NCI-H2107 treated with DMSO at 0.1 percent for 48 hours (cell line): Measurements from ENCODE around the gene FAH.
"Not testable (repeated sequence)": the region's sequence is repeated elsewhere in the genome, so short reads cannot be mapped to it uniquely, and the experiment has no call there.

Experiments
- DNase-seq: peaks from one replicate; lab custom pipeline; 2025; ENCODE audit not compliant: unreplicated experiment; lab: John Stamatoyannopoulos, UW

The FAH gene

DNA sequence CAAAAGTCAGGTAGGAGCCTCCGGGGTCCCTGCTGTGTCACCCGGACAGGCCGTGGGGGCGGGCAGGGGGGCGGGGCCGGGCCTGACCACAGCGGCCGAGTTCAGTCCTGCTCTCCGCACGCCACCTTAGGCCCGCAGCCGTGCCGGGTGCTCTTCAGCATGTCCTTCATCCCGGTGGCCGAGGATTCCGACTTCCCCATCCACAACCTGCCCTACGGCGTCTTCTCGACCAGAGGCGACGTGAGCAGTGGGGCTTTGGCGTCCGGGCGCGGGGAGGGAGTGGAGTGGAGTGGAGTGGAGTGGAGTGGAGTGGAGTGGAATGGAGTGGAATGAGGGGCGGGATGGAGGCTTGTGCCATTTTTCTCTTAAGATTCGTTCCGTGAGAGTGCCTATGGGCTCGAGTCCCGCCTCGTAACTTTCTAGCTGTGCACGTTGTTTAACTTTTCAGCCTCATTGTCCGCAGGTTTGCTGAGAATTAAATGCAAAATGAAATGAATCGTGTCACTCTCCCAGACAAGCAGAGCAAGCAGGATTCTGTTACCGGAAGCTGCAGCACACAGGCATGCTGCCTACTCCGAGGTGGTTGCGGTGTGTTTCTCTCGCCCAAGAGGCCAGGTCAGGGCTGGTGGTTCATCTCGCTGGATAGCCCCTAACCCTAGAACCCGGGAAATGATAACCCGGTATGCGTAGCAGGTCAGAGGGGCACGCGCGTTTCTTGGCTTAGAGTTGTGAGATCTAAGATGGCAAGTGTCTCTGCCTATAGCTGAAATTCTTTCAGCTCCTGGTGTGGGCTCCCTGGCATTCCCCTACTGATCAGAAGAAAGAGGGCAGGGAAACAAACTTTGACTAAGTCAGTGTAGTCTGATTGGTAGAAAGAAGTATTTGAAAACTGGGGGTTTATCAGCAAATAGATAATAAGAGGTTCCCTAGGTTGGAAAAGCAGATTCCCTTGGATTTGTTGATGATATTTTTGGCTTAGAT, at the start of gene FAH:
FAH (plus strand) TSS at position 104 of the 981 bp plus-strand sequence; CDS start at position 160, 56 bp downstream.
- DNase-seq, result no peak

DNA sequence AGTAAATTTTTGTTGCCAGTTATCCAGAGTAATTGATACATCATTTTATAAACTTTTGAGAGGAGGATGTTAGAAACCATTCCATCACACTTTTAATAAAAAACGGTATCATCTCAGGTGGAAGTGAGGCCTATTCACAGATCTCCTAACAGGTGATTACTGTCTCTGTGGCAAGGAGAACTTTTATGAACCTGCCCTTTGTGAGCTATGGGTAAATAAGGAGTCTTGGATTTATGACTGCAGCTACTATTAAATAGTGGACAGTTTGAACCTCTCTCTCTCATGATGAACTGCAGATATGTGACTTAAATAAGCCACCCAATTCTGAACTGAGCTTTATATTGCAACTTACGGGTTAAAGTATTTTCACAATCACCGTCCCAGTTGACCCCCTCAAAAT, 47.6 kb upstream of the FAH start:
- no peak for DNase-seq

DNA sequence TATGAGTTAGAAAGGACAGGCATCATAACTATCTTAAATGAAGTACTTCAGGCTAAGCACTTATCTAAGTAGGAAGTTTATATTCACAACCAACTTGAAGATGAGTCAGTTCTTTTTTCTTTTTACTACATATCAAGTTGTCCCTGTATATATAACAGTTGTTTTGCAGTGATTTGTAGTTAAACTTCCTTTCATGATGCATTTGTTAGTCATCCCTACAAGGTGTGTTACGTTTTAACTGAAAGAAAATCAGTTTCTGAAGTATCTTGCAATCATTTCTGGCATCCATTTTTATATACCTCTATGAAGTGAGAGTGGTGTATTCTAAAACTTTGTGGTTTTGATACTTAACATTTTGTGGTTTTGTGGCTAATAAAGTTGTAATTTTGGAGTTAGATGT, 47.2 kb upstream of the FAH start:
- DNase-seq, result no peak

DNA sequence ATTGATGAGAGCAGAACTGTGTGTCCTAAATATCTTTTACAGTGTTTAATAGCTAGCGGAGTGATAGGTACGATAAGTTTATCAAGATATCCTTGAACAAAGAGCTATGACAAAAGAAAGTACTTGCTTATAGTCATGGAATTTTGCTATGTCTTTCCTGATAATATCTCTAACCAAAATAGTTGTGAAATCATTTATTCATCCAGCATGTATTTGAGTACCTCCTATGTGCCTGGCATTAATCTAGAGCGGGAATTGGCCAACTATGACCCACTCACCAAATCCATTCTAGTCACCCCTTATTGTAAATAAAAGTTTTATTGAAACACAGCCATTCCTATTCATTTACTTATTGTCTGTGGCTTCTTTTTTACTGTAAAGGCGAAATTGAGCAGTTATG, 46.7 kb upstream of the FAH start:
- DNase-seq, result no peak

DNA sequence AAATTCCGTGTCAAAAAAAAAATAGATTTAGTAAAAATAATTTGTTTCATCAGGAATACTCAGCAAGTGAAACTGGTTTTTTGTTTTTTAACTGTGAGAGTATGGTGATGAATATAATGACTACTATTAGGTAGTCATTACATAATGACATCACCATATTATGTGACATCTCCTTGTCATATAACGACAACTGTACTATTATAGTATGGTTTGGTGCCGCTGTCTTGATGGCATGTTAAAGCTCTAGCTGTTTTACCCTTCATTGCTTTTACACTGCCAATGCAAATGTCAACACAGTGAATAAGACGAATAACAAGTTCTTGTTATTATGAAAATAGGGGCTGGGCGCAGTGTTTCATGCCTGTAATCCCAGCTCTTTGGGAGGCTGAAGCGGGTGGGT, 45.6 kb upstream of the FAH start:
- no peak for DNase-seq

DNA sequence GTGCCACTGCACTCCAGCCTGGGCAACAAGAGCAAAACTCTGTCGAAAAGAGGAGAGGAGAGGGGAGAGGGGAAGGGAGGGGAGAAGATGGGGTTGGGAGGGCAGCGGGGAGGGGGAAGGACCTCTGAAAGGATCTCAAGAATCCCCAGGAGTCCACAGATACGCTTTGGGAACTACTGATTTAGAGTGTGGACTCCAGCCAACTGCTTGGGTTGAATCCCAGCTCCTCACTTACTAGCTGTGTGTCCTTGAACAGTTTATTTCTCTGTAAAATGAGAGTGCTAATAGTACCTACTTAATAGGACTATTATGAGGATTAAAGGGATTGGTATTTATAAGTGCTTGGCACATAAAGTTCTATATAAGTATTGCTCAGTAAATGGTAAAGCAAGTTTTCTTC, 45.0 kb upstream of the FAH start:
- DNase-seq, result no peak

DNA sequence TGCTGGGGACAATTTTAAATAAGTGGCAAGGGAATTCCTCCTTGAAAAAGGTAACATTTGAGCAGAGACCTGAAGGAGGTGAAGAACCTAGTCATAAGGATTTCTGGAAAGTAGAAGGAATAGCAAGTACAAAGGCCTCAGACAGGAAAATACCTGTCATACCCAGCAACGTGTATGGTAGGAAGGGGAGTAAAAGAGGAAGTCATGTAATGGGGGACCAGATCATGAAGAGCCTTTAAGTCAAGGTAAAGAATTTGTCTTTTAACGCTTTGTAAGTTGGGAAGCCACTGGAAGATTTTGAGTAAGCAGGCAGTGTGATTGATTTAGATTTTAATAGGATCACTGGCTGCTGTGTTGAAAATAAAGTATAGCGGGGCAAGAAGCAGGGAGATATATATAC, 43.4 kb upstream of the FAH start:
- DNase-seq, result no peak

DNA sequence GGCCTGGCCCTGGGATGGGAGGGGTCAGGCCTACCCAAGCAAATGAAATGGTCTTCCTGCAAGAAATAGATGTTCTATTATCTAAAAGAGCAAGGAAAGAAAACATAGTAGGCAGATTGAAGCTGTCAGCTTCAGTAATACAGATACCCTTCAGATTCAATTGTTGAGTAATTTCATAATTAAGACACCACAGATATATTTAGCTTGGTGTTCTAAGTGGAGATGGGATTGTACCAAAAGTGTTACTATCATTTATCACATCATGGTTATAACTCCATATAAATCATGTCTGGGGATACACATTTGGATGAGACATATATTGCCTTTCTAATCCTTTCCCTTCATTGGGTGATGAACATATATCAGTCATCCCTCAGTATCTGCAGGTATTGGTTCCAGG, 41.9 kb upstream of the FAH start:
- DNase-seq, result no peak

DNA sequence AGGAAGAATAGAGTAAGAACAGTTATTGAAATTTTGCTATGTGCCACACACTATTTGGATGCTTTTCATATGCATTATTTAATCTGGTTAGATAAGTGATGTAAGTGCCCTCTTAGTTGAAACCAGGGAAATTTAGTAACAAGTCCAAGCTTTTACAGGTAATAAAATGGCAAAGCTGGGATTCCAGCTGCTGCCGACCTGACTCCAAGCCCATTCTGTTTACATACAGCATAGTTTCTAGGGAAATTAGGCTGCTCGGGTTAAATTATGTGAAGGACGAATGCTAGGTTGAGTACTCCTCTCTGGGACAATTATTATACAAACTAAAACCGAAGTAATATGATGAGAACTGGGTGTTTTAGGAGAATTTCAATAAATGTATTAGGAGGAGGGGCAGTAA, 38.7 kb upstream of the FAH start:
- no peak for DNase-seq

DNA sequence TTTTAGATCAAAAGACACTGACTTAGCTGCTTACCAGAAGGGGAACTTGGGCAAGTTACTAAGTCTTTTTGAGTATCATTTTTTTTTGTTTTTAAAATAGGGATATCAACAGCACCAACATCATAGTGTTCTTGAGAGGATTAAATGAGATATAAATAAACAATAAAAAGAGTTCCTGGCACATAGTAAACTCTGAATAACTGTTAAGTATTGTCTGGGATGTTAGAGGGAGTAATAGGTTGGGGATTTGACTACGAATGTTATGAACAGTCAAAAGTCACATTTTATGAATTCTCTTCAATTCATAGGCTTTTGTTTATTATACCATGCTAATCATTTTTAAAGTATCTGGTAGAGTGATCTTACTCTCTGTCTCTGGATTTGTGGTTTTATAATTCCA, 37.8 kb upstream of the FAH start:
- no peak for DNase-seq

DNA sequence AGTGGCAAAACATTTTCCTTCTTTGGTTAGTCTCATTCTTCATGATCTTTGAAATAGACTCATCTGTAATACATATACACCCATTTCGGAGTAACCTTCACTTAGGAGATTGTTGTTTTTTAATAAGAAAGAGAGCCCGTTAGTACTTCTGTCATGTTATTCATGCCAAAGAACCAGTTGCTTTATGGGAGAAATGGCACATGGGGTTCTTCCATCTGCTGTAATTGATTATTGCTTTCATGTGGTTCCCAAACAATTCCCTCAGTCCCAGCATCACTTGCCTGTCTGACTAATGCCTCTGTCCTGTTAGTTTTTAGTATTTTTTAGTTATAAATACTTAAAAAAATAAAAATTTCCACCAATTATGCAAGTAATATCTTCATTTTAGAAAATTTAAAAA, 33.8 kb upstream of the FAH start:
- DNase-seq, result no peak

DNA sequence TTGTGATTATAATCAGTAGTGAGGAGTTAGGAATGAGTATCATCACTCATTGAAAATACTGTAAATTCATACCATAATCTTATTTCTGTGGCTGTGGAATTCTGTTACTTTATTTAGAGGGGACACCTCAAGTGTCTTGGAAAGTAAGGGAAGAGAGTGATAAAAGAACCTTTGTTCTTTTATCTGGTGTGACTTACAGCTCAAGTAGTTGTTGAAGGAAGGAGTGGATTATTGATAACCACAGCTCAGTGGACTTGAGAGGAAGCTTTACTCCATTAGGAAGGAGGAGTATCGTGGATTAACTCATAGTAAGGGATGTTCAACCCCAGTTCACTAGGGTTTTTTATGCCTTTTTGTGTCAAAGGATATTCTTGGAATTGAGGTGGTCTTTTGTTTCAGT, 32.2 kb upstream of the FAH start:
- DNase-seq, result no peak

DNA sequence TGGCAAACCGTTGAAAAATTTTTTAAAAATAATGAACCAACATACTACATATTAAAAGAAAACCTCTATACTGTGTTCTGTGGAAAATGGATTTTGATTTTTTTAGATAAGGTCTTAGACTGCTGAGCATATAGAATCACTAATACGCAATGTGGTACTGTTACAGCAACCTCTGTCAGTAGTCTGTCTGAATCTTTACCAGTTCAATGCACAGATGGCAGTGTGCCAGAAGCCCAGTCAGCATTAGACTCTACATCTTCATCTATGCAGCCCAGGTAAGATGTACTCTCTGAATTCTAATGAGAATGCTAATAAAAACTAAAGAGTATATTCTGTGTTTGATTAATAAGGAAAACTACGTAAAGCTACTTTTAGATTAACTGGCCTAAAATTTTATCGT, 31.3 kb upstream of the FAH start:
- DNase-seq, result no peak

DNA sequence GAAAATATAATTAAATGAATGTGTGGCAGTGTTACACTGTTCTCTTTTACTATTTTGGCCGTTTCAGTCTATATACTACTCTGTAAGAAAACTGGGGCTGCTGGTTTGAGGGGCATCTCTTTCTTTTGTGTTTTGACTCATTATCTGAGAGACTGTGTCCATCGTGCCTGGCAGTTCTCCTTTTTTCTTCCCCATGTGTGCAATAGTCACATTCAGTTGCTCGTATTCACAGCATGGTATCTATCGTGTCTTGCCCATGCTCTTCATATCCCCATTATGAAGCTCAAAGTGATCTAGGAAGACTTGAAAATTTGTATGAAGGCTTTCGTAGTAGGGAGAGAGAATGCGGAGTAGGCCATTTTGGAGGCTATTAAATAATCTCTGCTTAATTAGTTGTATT, 29.8 kb upstream of the FAH start:
- DNase-seq, result no peak

DNA sequence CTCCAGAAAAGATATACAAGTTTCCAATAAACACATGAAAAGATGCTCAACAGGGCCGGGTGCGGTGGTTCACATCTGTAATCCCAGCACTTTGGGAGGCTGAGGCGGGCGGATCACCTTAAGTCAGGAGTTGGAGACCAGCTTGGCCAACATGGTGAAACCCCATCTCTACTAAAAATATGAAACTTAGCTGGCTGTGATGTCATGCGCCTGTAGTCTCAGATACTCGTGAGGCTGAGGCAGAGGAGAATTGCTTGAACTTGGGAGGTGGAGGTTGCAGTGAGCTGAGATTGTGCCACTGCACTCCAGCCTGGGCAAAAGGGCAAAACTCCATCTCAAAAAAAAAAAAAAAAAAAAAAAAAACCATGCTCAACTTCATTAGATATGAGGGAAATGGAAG, 25.5 kb upstream of the FAH start:
- DNase-seq, result not testable (repeated sequence)

DNA sequence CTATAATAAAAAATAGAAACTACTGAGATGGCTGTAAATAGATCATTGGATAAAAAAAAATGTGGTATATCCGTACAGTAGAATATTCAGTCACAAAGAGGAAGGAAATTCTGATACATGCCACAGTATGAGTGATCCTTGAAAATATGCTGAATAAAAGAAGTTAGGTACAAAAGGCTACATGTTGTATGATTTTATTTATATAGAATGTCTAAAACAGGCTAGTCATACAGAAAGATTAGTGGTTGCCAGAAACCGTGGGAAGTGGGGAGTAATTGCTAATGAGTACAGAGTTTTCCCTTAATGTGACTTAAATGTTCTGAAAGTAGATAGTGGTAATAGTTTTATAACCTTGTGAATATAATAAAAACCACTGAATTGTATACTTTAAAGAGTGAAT, 24.9 kb upstream of the FAH start:
- no peak for DNase-seq

DNA sequence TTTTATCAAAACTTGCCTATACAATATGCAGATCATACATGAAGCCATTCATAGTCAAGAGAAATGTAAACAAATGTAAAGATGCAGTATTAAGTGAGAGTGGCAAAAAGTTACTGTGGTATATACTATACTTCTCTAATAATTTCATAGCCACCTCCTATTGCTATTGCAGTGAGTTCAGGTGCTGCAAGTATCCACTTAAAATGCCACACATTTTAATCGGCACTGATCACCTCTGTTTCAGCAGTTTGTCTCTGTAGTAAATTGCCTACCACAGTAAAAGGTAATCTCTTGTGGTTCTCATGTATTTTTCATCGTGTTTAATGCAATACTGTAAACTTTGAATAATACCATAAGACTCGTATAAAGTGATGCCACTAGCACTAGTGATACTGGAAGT, 20.4 kb upstream of the FAH start:
- no peak for DNase-seq

DNA sequence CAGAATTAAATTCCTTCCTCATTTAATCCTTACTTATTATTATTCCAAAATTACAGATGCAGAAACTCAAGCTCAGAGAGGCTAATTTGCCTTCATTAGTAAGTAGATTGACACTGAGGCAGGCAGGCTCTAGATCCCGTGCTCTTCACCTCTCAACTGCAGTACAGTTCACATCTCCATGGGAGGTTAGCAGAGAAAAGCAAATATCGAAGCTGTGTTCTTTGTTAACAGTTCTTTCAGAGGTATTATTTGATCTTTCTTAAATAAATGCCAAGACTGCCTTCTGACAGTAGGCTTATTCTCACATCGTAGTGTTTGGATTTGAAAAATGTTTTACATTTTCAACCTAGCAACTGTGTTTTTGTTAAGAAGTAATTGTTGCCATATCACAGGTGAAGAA, 15.9 kb upstream of the FAH start:
- no peak for DNase-seq

DNA sequence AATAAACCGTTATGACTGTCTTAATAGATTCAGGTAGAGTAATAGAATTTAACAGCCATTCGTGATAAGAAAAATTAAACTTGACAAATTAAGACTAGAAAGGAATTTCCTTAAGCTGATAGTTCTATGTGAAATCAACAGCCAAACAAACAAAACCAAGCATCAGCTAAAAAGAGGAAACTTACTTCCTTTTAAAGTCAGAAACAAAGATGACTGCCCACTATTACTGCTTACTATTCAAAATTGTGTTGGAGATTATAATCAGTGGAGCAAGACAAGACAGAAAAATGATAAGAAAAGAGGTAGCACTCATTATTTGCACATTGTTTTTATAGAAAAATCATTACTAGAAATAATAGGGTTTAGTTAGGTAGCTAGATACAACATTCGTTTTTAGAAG, 13.8 kb upstream of the FAH start:
- DNase-seq, result no peak

DNA sequence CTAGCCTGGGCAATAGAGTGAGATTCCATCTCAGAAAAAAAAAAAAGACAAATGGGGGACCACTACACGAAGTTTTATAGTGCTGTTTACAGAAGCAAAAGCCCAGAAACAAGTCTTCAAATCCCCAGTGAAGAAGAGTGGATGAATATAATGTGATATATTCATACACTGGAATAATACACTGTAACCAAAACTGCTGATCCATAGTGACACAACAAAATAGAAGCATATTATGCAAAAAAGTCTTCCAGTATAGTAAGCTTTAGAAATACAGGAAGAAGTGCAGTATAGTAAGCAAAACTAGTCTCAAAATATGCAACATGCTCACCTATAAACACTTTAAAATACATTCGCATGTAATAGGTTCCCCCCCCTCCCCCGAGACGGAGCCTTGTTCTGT, 11.9 kb upstream of the FAH start:
- no peak for DNase-seq

DNA sequence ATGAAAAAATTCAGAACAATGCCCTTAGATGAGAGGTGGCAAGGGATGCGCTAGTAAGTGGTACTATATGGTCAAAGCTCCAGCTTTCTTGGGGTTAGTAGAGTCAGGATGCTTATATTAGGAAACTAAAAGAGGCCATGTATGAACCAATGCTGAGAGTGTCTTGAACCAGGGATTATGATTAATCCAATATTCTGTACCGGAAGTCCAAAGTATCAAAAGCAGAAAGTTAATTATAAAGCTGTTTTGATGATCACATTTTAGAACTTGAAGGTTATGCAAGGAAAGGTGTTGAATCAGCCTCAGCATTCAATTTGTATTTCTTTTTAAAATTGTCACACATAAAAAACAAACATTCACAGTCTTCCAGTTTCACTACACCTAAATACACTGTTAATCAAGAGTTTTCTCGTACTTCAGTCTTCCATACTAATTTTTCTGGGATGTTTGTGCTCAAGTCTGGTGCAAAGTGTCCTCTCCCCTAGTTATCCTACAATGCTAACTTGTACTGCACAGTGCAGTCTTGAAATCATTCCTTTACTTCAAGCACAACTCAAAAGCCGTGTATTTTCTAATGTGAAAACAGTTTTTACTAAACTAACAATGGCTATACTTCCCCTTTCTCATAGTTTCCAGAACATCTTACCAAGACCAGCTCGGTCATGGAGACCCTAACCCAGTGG, 10.7 kb upstream of the FAH start:
- no peak for DNase-seq

DNA sequence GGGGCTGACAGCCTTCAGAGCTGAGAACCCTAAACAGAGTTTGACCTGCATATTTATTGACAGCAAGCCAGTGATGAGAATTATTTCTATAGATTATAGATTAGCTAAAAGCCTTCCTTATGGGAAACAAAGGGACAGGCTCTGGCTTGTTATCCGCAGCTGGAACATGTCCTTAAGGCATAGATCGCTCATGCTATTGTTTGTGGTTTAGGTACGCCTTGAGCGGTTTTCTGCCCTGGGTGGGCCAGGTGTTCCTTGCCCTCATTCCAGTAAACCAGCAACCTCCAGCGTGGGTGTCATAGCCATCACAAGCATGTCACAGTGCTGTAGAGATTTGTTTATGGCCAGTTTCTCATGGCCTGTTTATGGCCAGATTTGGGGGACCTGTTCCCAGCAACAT, 10.2 kb upstream of the FAH start:
- no peak for DNase-seq

DNA sequence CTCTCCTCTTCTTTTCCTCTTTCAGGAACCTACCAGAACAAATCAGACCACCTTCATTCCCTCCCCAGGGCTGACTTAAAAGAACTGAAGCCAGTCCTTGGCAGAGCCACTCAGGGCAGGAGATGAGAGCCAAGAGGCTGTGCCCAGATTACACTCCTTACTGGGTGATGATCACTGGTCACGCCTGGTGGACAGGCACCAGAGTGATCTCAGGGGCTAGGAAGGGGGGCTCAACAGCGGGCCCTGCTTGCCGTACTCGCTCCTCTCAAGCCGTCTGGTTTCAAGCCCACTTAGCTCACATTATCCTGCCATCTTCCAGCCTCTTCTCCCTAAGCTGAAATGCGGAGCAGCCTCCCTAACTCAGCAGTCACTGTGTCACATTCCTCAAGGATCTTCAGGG, 1.7 kb upstream of the FAH start:
- DNase-seq, result no peak
